BLaER1 treated with 17β-estradiol and CSF1 and Interleukin-3, amounts not matched to agents 10 nM and 100 nM (cell line): ENCODE measurements around the gene TMSB15C.
"Not testable (repeated sequence)": the region's sequence is repeated elsewhere in the genome, so short reads cannot be mapped to it uniquely, and the experiment has no call there.

Source experiments
- H3K27ac ChIP-seq, 11 experiments: shearing (Covaris generic); formaldehyde crosslinking; 2 replicates each; pipeline ENCODE4 v1.8.1; 2022
- H3K27me3 ChIP-seq, 11 experiments: shearing (Covaris generic); formaldehyde crosslinking; 2 replicates each; pipeline ENCODE4 v1.8.1; 2022
- H3K36me3 ChIP-seq, 11 experiments: shearing (Covaris generic); formaldehyde crosslinking; 2 replicates each; pipeline ENCODE4 v1.8.1; 2022
- H3K4me1 ChIP-seq, 10 experiments: shearing (Covaris generic); formaldehyde crosslinking; 2 replicates each; pipeline ENCODE4 v1.8.1; 2022
- H3K4me2 ChIP-seq, 11 experiments: shearing (Covaris generic); formaldehyde crosslinking; 2 replicates each; pipeline ENCODE4 v1.8.1; 2022
- H3K4me3 ChIP-seq, 10 experiments: shearing (Covaris generic); formaldehyde crosslinking; 2 replicates each; pipeline ENCODE4 v1.8.1; 2022
- H3K9ac ChIP-seq, 11 experiments: shearing (Covaris generic); formaldehyde crosslinking; 2 replicates each; pipeline ENCODE4 v1.8.1; 2022
- H3K9me3 ChIP-seq, 11 experiments: shearing (Covaris generic); formaldehyde crosslinking; replicated peaks in 1 of 11; 2 replicates each; pipeline ENCODE4 v1.8.1; 2022
- H4K20me1 ChIP-seq, 11 experiments: shearing (Covaris generic); formaldehyde crosslinking; 2 replicates each; pipeline ENCODE4 v1.8.1; 2022
- Cebpa-rat ChIP-seq, 11 experiments: shearing (Covaris generic); IDR thresholded peaks; 2 replicates each; pipeline ENCODE4 v1.8.1; 2022

Gene TMSB15C

GRCh38 chrX:104105330-104106262, 29.6 kb upstream of the TMSB15C start:
- Histone ChIP-seq H3K36me3 (0 out of 22 replicates have a peak, but pooled peaks cover 0 to 3% (median 0%) of the 10 kb centered on the region in 11 experiments), H3K4me3 (no peak overlapping the region; a peak in 1 of 20 replicates), H4K20me1 (no peaks in the 10 kb centered on the region), H3K27me3 (peaks cover 0 to 6% (median 0%) of the 10 kb centered on the region in 11 experiments; a peak in 1 of 22 replicates), H3K9ac (peak overlapping the region in 1 of 11 experiments; percentile 18; a peak in 1 of 22 replicates), H3K4me2 (peak overlapping the region in 9 of 11 experiments; percentile 21 to 75 (median 62); a peak in 18 of 22 replicates), H3K4me1 (peaks cover 0 to 27% (median 17%) of the 10 kb centered on the region in 10 experiments; a peak in 16 of 20 replicates), H3K9me3 (no peaks in the 10 kb centered on the region), H3K27ac (no peak overlapping the region)
- TF ChIP-seq Cebpa-rat (IDR thresholded peaks at IDR 0.05) = no peak

- Histone ChIP-seq H3K4me1 (peaks cover 0 to 19% (median 14%) of the 10 kb centered on the region in 10 experiments; a peak in 16 of 20 replicates), H3K9ac (no peak overlapping the region), H3K27me3 (peaks cover 0 to 6% (median 0%) of the 10 kb centered on the region in 11 experiments; a peak in 1 of 22 replicates), H3K4me2 (no peak overlapping the region), H3K36me3 (0 out of 22 replicates have a peak, but pooled peaks cover 0 to 3% (median 0%) of the 10 kb centered on the region in 11 experiments), H4K20me1 (no peaks in the 10 kb centered on the region), H3K9me3 (no peaks in the 10 kb centered on the region), H3K4me3 (no peak overlapping the region), H3K27ac (no peak overlapping the region)
- TF ChIP-seq Cebpa-rat (IDR thresholded peaks at IDR 0.05) = no peak
Observed at GRCh38 chrX:104104676-104105075, 28.6 kb upstream of the TMSB15C start.

DNA sequence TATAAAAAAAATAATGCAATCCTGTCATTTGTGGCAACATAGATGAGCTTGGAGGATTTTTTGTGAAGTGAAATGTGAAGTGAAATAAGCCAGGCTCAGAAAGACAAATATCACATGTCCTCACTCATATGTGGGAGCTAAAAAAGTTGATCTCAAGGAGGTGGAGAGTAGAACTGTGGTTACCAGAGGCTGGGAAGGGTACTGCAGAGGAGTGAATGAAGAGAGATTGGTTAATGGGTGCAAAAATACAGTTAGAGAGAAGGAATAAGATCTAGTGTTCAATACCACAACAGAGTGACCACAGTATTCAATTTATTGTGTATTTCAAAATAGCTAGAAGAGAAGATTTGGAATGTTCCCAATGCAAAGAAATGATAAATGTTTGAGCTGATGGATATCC, 22.9 kb upstream of the TMSB15C start:
- Histone ChIP-seq H3K4me1 (no peaks in the 10 kb centered on the region), H3K36me3 (no peaks in the 10 kb centered on the region), H3K27me3 (peaks cover 0 to 6% (median 0%) of the 10 kb centered on the region in 11 experiments; a peak in 1 of 22 replicates), H4K20me1 (no peaks in the 10 kb centered on the region), H3K4me3 (no peak overlapping the region), H3K9ac (no peak overlapping the region), H3K27ac (no peak overlapping the region), H3K9me3 (no peaks in the 10 kb centered on the region), H3K4me2 (no peak overlapping the region)
- TF ChIP-seq Cebpa-rat (IDR thresholded peaks at IDR 0.05) = no peak

DNA sequence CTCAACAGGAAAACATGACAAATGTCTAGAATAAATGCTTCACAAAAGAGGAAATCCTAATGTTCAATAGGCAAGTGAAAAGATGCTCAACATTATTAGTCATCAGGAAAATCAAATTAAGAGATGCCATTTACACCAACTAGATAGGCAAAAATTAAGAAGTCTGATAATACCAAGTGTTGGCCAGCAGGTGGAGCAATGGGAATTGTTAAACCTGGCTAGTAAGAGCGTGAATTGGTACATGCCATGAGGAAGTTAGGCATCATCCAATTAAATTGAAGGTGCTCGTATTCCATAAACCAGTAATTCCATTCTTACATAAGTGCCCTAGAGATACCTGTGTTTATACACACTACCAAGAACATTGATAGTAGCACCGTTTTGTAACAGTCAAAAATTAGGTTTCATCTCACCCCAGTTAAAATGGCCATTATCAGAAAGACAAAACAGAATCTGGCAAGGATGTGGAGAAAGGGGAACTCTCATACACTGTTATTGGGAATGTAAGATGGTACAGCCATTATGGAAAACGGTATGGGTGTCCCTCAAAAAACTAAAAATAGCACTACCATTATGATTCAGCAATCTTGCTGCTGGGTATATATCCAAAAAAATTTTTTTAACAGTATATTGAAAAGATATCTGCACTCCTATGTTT, 22.2 kb upstream of the TMSB15C start:
- Histone ChIP-seq H3K9ac (no peak overlapping the region), H4K20me1 (no peaks in the 10 kb centered on the region), H3K27me3 (peaks cover 0 to 6% (median 0%) of the 10 kb centered on the region in 11 experiments; a peak in 1 of 22 replicates), H3K36me3 (no peaks in the 10 kb centered on the region), H3K9me3 (no peaks in the 10 kb centered on the region), H3K4me3 (no peak overlapping the region), H3K4me2 (no peak overlapping the region), H3K27ac (no peak overlapping the region), H3K4me1 (no peaks in the 10 kb centered on the region)
- no peak for TF ChIP-seq Cebpa-rat (IDR thresholded peaks at IDR 0.05)

DNA sequence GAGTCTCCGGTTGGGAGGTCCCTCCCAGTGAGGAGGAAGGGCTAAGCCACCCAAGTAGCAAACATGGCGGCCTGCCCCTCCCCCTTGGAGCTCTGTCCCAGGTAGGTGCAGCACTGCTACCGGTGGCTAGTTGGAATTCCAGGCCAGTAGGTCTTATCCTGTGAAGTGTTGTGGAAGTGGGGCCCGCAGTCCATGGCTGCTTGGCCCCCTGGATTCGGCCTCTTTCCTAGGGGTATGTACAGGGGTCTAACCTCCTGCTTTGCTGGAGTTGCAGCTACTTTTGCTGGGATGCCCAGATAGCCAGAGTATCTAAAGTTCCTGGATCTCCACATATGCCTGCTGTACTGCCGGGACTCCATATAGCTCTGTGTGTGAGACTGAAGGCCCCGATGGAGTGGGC, 9.9 kb upstream of the TMSB15C start:
- no peak for TF ChIP-seq Cebpa-rat (IDR thresholded peaks at IDR 0.05)
- peaks cover 0 to 9% (median 0%) of the 10 kb centered on the region in 11 experiments; a peak in 3 of 22 replicates for H3K9me3 ChIP-seq

GRCh38 chrX:104085477-104085876, 9.4 kb upstream of the TMSB15C start:
- Histone ChIP-seq H3K36me3 (no peaks in the 10 kb centered on the region), H3K4me2 (peak overlapping the region; percentile 5 to 79 (median 62); a peak in 19 of 22 replicates), H3K27me3 (no peaks in the 10 kb centered on the region), H3K4me1 (peaks cover 8 to 21% (median 16%) of the 10 kb centered on the region in 10 experiments), H3K9me3 (peaks cover 0 to 9% (median 0%) of the 10 kb centered on the region in 11 experiments; a peak in 3 of 22 replicates), H3K27ac (peak overlapping the region in 9 of 11 experiments; percentile 6 to 75 (median 71); a peak in 15 of 22 replicates), H3K9ac (peak overlapping the region in 5 of 11 experiments; percentile 29 to 50 (median 39); a peak in 7 of 22 replicates), H3K4me3 (no peak overlapping the region; a peak in 1 of 20 replicates), H4K20me1 (no peaks in the 10 kb centered on the region)
- TF ChIP-seq Cebpa-rat (IDR thresholded peaks at IDR 0.05) = no peak

More for the DNA sequence above, 9.9 kb upstream of the TMSB15C start:
- Histone ChIP-seq H3K4me1 (peaks cover 8 to 21% (median 16%) of the 10 kb centered on the region in 10 experiments), H3K4me3 (no peak overlapping the region), H3K27ac (peak overlapping the region in 7 of 11 experiments; percentile 66 to 75 (median 73); a peak in 12 of 22 replicates), H3K27me3 (no peaks in the 10 kb centered on the region), H3K36me3 (no peaks in the 10 kb centered on the region), H3K4me2 (peak overlapping the region in 2 of 11 experiments; percentile 58 to 79; a peak in 1 of 22 replicates), H4K20me1 (no peaks in the 10 kb centered on the region), H3K9ac (no peak overlapping the region)

DNA sequence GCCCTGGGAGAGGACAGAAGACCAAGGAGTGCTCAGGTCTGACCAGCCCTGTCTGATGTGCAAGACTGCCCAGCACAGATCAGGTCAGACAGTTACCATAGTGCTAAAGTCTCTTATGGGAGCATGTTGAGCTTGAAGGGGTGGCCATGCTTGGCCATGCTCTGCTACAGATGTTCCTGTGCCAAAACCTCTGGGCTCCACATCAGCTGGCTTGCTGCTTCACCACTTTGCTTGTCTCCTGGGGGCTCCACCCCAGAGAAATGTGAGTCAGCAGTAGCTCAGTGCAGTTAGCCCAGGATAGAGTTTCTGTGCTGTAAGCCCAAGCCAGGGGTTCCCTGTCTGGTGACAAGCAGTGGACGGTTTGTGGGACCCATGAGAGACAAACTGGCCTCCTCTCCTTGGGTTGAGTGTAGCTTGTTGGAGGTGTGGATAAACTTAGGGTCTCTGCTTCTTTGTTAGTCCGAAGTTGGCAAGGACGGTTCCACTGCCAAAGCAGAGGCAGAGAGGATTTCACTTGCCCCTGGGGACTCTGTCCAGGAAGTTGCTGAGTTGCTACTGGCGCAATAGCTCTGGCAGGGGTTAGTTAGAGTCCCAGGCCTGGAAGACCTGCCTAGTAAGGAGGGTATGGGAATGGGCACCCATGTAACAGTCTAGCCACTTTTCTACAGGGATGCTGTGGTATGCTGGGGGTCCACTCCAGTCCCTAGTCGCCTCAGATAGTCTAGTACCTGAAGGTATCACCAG, 8.7 kb upstream of the TMSB15C start:
- H3K4me2 ChIP-seq = peak overlapping the region; percentile 5 to 79 (median 62); a peak in 21 of 22 replicates
- H3K36me3 ChIP-seq = no peaks in the 10 kb centered on the region
- TF ChIP-seq Cebpa-rat (IDR thresholded peaks at IDR 0.05) = peak in 3 of 11 experiments; percentile 15 to 55 (median 26); a peak in 2 of 22 replicates
- H3K4me3 ChIP-seq = peak overlapping the region in 1 of 10 experiments; percentile 27; a peak in 2 of 20 replicates
- H3K27me3 ChIP-seq = no peaks in the 10 kb centered on the region
- H3K27ac ChIP-seq = peak overlapping the region in 9 of 11 experiments; percentile 6 to 75 (median 71); a peak in 16 of 22 replicates
- H3K9me3 ChIP-seq = peaks cover 0 to 9% (median 0%) of the 10 kb centered on the region in 11 experiments; a peak in 3 of 22 replicates
- peaks cover 8 to 21% (median 16%) of the 10 kb centered on the region in 10 experiments for H3K4me1 ChIP-seq
- H3K9ac ChIP-seq = peak overlapping the region in 7 of 11 experiments; percentile 9 to 50 (median 39); a peak in 10 of 22 replicates
- no peaks in the 10 kb centered on the region for H4K20me1 ChIP-seq

DNA sequence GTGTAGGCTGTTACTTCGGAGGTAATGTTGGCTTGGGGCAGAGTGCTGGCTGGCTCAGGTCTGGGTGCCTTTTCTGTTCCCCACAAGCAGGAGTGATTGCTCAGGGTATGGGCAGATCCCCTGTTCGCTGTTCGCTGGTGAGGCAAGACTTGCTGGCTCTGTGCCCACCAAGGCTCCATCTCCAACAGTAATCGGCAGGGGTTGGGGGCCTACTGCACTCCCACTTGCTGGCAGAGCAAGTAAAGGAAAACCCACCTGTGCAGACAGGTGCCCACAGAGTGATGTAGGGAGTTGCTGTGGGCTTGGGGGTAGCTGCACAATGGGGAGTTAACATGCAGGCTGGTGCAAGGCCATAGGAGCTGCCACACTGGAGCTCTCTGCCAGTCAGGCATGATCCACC, 8.0 kb upstream of the TMSB15C start:
- H3K36me3 ChIP-seq = no peaks in the 10 kb centered on the region
- no peak for TF ChIP-seq Cebpa-rat (IDR thresholded peaks at IDR 0.05)
- H3K9ac ChIP-seq = no peak overlapping the region; a peak in 2 of 22 replicates
- no peak overlapping the region for H3K4me3 ChIP-seq
- H3K27ac ChIP-seq = peak overlapping the region in 7 of 11 experiments; percentile 66 to 75 (median 73); a peak in 12 of 22 replicates
- H3K27me3 ChIP-seq = no peaks in the 10 kb centered on the region
- no peaks in the 10 kb centered on the region for H4K20me1 ChIP-seq
- peaks cover 0 to 9% (median 0%) of the 10 kb centered on the region in 11 experiments; a peak in 3 of 22 replicates for H3K9me3 ChIP-seq
- H3K4me1 ChIP-seq = peaks cover 8 to 21% (median 16%) of the 10 kb centered on the region in 10 experiments
- H3K4me2 ChIP-seq = peak overlapping the region; percentile 5 to 79 (median 62); a peak in 18 of 22 replicates

DNA sequence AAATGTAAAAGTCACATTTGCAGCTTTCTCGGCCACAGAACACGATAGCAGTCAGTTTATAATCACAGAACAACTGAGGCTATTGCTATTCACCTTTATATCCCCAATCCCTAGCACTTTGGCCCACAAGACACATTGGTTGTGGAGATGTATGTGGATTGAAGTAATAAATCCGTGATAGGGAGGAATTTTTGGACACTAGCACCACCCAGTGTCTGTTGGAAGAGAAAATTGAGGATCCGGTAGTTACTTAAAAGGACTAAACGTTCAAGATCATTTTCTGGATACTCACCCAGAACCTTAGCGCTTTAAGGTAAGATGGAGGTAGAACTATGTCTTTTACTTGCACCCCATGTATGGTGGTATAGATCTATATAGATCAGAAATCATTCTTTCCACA, 1.8 kb upstream of the TMSB15C start:
- H3K36me3 ChIP-seq, H3K9ac ChIP-seq, H3K4me1 ChIP-seq, H3K27ac ChIP-seq, H3K4me3 ChIP-seq, H3K9me3 ChIP-seq, H3K4me2 ChIP-seq, H3K27me3 ChIP-seq, H4K20me1 ChIP-seq: not testable (repeated sequence)

GRCh38 chrX:104062636-104063035, 13.4 kb downstream of the TMSB15C start:
- not testable (repeated sequence) for H4K20me1 ChIP-seq, H3K27ac ChIP-seq, H3K4me1 ChIP-seq, H3K36me3 ChIP-seq, H3K4me3 ChIP-seq, H3K9ac ChIP-seq, H3K27me3 ChIP-seq, H3K4me2 ChIP-seq, H3K9me3 ChIP-seq

DNA sequence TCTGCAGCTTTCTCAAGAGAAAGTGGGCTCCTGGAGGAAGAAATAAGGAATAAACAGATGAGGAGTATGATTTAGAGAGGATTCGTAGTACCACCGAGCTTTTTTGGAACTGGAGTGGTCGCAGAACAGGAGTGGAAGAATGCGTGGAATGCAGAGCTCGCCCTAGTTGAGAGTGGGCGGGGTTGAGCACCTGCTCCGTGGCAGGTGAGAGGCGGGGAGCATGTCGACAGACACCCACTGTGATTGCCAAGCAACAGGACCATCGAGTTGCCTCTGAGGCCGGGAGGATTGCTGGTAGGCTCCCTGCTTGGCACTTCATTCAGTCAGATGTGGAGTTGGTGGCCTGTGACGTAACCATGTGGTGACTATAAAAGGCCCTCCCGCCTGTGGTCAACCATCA, 21.1 kb downstream of the TMSB15C start:
- H3K4me1 ChIP-seq, H4K20me1 ChIP-seq, H3K36me3 ChIP-seq, H3K9me3 ChIP-seq, H3K27ac ChIP-seq, H3K9ac ChIP-seq, H3K4me3 ChIP-seq, H3K27me3 ChIP-seq, H3K4me2 ChIP-seq: not testable (repeated sequence)
